Liver (tissue), 3 donors: Measurements from ENCODE around the gene MARK1.

Source experiments
- GABPA ChIP-seq, 2 donors: IDR thresholded peaks in 1 of 2; conservative IDR thresholded peaks in 1 of 2; 2 replicates each; pipeline ENCODE4 v1.6.1; 2016; ENCODE audit warnings: antibody characterized with exemption in 2 of 2, mild to moderate bottlenecking in 1 of 2, moderate library complexity in 1 of 2
- HNF4A ChIP-seq, 2 donors: conservative IDR thresholded peaks; 2 replicates each; pipeline ENCODE4 v1.6.1; 2016; ENCODE audit warnings: antibody characterized with exemption in 2 of 2, mild to moderate bottlenecking in 2 of 2
- YY1 ChIP-seq: IDR thresholded peaks from 2 replicates; pipeline ENCODE4 v1.6.1; 2016; ENCODE audit warnings: antibody characterized with exemption, mild to moderate bottlenecking
- TF ChIP-seq, protein P1 (sequence below): fragments of 150-350 bp; IDR thresholded peaks from 2 replicates; pipeline ENCODE4 v1.5.1; 2017; ENCODE audit warnings: improper control_type of control experiment, low read depth, low read length; ENCODE audit not compliant: missing input control
- TF ChIP-seq, protein P2 (sequence below): IDR thresholded peaks from 2 replicates; pipeline ENCODE4 v1.6.1; 2016; ENCODE audit warnings: antibody characterized with exemption, mild to moderate bottlenecking
- TF ChIP-seq, protein P3 (sequence below): IDR thresholded peaks from 2 replicates; pipeline ENCODE4 v1.6.1; 2016; ENCODE audit warnings: antibody characterized with exemption
- donor health status: healthy.
- donor health status: healthy.

DNA sequence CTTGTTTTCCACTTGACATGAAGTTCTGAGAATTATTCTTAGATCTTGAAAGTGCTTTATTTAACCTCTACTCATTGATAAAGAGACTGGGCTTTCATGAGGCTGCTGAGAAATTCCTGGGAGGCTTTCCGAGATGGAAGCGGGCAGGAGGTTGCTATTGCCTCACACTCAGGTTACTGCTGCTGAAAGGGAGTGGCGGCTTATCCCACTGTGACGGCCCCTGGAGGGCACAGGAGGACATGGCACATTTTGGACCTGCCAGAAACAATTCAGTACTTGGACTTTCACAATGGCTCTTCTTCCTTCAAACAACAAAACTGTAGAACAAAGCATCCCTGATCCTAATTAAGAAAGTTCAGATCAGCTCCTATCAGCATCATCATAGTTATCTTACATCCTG is 16.2 kb upstream of the MARK1 start:
- TF ChIP-seq, protein P1, sequence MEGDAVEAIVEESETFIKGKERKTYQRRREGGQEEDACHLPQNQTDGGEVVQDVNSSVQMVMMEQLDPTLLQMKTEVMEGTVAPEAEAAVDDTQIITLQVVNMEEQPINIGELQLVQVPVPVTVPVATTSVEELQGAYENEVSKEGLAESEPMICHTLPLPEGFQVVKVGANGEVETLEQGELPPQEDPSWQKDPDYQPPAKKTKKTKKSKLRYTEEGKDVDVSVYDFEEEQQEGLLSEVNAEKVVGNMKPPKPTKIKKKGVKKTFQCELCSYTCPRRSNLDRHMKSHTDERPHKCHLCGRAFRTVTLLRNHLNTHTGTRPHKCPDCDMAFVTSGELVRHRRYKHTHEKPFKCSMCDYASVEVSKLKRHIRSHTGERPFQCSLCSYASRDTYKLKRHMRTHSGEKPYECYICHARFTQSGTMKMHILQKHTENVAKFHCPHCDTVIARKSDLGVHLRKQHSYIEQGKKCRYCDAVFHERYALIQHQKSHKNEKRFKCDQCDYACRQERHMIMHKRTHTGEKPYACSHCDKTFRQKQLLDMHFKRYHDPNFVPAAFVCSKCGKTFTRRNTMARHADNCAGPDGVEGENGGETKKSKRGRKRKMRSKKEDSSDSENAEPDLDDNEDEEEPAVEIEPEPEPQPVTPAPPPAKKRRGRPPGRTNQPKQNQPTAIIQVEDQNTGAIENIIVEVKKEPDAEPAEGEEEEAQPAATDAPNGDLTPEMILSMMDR: no peak
- TF ChIP-seq YY1: no peak
- no peak for TF ChIP-seq HNF4A (conservative IDR thresholded peaks at IDR 0.05)
- TF ChIP-seq, protein P2, sequence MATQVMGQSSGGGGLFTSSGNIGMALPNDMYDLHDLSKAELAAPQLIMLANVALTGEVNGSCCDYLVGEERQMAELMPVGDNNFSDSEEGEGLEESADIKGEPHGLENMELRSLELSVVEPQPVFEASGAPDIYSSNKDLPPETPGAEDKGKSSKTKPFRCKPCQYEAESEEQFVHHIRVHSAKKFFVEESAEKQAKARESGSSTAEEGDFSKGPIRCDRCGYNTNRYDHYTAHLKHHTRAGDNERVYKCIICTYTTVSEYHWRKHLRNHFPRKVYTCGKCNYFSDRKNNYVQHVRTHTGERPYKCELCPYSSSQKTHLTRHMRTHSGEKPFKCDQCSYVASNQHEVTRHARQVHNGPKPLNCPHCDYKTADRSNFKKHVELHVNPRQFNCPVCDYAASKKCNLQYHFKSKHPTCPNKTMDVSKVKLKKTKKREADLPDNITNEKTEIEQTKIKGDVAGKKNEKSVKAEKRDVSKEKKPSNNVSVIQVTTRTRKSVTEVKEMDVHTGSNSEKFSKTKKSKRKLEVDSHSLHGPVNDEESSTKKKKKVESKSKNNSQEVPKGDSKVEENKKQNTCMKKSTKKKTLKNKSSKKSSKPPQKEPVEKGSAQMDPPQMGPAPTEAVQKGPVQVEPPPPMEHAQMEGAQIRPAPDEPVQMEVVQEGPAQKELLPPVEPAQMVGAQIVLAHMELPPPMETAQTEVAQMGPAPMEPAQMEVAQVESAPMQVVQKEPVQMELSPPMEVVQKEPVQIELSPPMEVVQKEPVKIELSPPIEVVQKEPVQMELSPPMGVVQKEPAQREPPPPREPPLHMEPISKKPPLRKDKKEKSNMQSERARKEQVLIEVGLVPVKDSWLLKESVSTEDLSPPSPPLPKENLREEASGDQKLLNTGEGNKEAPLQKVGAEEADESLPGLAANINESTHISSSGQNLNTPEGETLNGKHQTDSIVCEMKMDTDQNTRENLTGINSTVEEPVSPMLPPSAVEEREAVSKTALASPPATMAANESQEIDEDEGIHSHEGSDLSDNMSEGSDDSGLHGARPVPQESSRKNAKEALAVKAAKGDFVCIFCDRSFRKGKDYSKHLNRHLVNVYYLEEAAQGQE: no peak
- no peak for TF ChIP-seq GABPA (IDR thresholded peaks at IDR 0.05 in 1 of 2, conservative IDR thresholded peaks at IDR 0.05 in 1 of 2)
- TF ChIP-seq, protein P3, sequence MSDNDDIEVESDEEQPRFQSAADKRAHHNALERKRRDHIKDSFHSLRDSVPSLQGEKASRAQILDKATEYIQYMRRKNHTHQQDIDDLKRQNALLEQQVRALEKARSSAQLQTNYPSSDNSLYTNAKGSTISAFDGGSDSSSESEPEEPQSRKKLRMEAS: no peak
